Tibial nerve (tissue), 4 donors: ENCODE results near the gene CYB561D2. TPM values are rescaled to one million over a fixed set of nuclear protein-coding genes. Genes with fewer than 3 reads are reported as not detected.

Experiments used
- DNase-seq, 2 donors: peaks; one replicate each; pipeline ENCODE4 v3.0.0-alpha.2; 2019; ENCODE audit warnings: low spot score in 2 of 2
- H3K27ac ChIP-seq, 4 donors: fragments of 200-600 bp; sonication (generic) in 3 of 4; one replicate each; pipeline ENCODE4 v1.5.1; 2017 to 2019; ENCODE audit warnings: mild to moderate bottlenecking in 1 of 4
- H3K27me3 ChIP-seq, 2 donors: fragments of 200-600 bp; sonication (generic) in 1 of 2; one replicate each; pipeline versions ENCODE4 v1.5.1 to v1.6.0; 2017 to 2019
- H3K36me3 ChIP-seq, 3 donors: fragments of 200-600 bp; sonication (generic); one replicate each; pipeline ENCODE4 v1.5.1; 2018 to 2019
- H3K4me1 ChIP-seq, 4 donors: fragments of 200-600 bp; sonication (generic) in 3 of 4; one replicate each; pipeline ENCODE4 v1.5.1; 2017 to 2019
- H3K4me3 ChIP-seq, 4 donors: fragments of 200-600 bp; sonication (generic) in 3 of 4; one replicate each; pipeline ENCODE4 v1.5.1; 2017 to 2019; ENCODE audit warnings: mild to moderate bottlenecking in 1 of 4, moderate library complexity in 1 of 4
- H3K9me3 ChIP-seq, 4 donors: fragments of 200-600 bp; sonication (generic) in 3 of 4; one replicate each; pipeline ENCODE4 v1.5.1; 2017 to 2019
- CTCF ChIP-seq, 5 experiments: fragments of 200-600 bp in 3 of 5; fragments of 450-650 bp in 2 of 5; sonication (generic) in 3 of 5; IDR thresholded peaks; one replicate each; pipeline ENCODE4 v1.5.1; 2016 to 2019; ENCODE audit warnings: antibody characterized with exemption in 5 of 5, mild to moderate bottlenecking in 3 of 5, moderate library complexity in 2 of 5
- EP300 ChIP-seq, 2 donors: sonication (generic); formaldehyde crosslinking; IDR thresholded peaks; one replicate each; pipeline ENCODE4 v1.6.1; 2017; ENCODE audit warnings: antibody characterized with exemption in 2 of 2, mild to moderate bottlenecking in 1 of 2
- POLR2A ChIP-seq, 2 donors: fragments of 450-650 bp; IDR thresholded peaks; one replicate each; pipeline ENCODE4 v1.6.1; 2017; ENCODE audit warnings: antibody characterized with exemption in 2 of 2, mild to moderate bottlenecking in 2 of 2, moderate library complexity in 2 of 2
- WGBS, 2 donors: methylation state at CpG; one replicate each; pipeline ENCODE4 v1.1.5; 2018; 5-methylcytosine and 5-hydroxymethylcytosine counted together
- total RNA-seq, 4 donors: library from RNA; depleted of rRNA; stranded (reverse); fragments of >200 nt; gene quantifications; one replicate each; pipeline ENCODE4 v1.1.0, GENCODE V29; 2016

The CYB561D2 gene
- total RNA-seq, 4 donors from 2014 or later: 16.2 to 21.6 (median 19.2) TPM

GRCh38 chr3:50318615-50319014 lies 32.0 kb upstream of the CYB561D2 start:
- peaks cover 0 to 56% (median 0%) of the 10 kb centered on the region in 3 donors for H3K36me3 ChIP-seq
- no peak for TF ChIP-seq POLR2A (IDR thresholded peaks at IDR 0.05)
- TF ChIP-seq CTCF (IDR thresholded peaks at IDR 0.05): no peak
- no peak for TF ChIP-seq EP300 (IDR thresholded peaks at IDR 0.05)
- H3K27ac ChIP-seq: peak overlapping the region in 1 of 4 donors; percentile 99
- 80 to 81% methylated on average over 8 to 10 of the region's 10 CpGs for WGBS, 2 donors
- no peak for DNase-seq
- H3K4me1 ChIP-seq: peaks cover 0 to 64% (median 46%) of the 10 kb centered on the region in 4 donors
- peak overlapping the region in 1 of 4 donors; percentile 67 for H3K4me3 ChIP-seq
- H3K9me3 ChIP-seq: no peaks in the 10 kb centered on the region
- H3K27me3 ChIP-seq: no peaks in the 10 kb centered on the region

GRCh38 chr3:50319181-50319893 lies 31.3 kb upstream of the CYB561D2 start:
- WGBS, 2 donors: 85 to 86% methylated on average over 16 of the region's 16 CpGs
- DNase-seq: no peak
- H3K36me3 ChIP-seq: peaks cover 0 to 55% (median 0%) of the 10 kb centered on the region in 3 donors
- TF ChIP-seq EP300 (IDR thresholded peaks at IDR 0.05): no peak
- no peak for TF ChIP-seq CTCF (IDR thresholded peaks at IDR 0.05)
- TF ChIP-seq POLR2A (IDR thresholded peaks at IDR 0.05): no peak
- H3K4me1 ChIP-seq: peaks cover 0 to 71% (median 49%) of the 10 kb centered on the region in 4 donors
- peak overlapping the region in 1 of 4 donors; percentile 67 for H3K4me3 ChIP-seq
- H3K27me3 ChIP-seq: no peaks in the 10 kb centered on the region
- peak overlapping the region in 2 of 4 donors; percentile 93 to 99 for H3K27ac ChIP-seq
- H3K9me3 ChIP-seq: no peaks in the 10 kb centered on the region

- H3K36me3 ChIP-seq: peaks cover 0 to 50% (median 0%) of the 10 kb centered on the region in 3 donors
- DNase-seq: no peak
- H3K9me3 ChIP-seq: no peaks in the 10 kb centered on the region
- WGBS, 2 donors: 63 to 72% methylated on average over 22 to 28 of the region's 29 CpGs
- H3K4me1 ChIP-seq: peaks cover 0 to 79% (median 52%) of the 10 kb centered on the region in 4 donors
- H3K27me3 ChIP-seq: no peaks in the 10 kb centered on the region
- H3K4me3 ChIP-seq: peak overlapping the region; percentile 63 to 79 (median 66)
- H3K27ac ChIP-seq: peak overlapping the region; percentile 72 to 99 (median 92)
- TF ChIP-seq POLR2A (IDR thresholded peaks at IDR 0.05) (no peak), EP300 (IDR thresholded peaks at IDR 0.05) (no peak), CTCF (IDR thresholded peaks at IDR 0.05) (no peak)
Measured at GRCh38 chr3:50319894-50320625, 30.6 kb upstream of the CYB561D2 start.

- peaks cover 0 to 87% (median 52%) of the 10 kb centered on the region in 4 donors for H3K4me1 ChIP-seq
- peaks cover 0 to 50% (median 0%) of the 10 kb centered on the region in 3 donors for H3K36me3 ChIP-seq
- H3K4me3 ChIP-seq: peak overlapping the region; percentile 63 to 79 (median 66)
- TF ChIP-seq EP300 (IDR thresholded peaks at IDR 0.05): no peak
- TF ChIP-seq POLR2A (IDR thresholded peaks at IDR 0.05): no peak
- TF ChIP-seq CTCF (IDR thresholded peaks at IDR 0.05): no peak
- no peaks in the 10 kb centered on the region for H3K9me3 ChIP-seq
- WGBS, 2 donors: 0% methylated on average over 4 to 5 of the region's 45 CpGs
- no peaks in the 10 kb centered on the region for H3K27me3 ChIP-seq
- H3K27ac ChIP-seq: peak overlapping the region; percentile 72 to 99 (median 92)
- peak; percentile 63 to 66 for DNase-seq
Measured at GRCh38 chr3:50320853-50321335, 29.8 kb upstream of the CYB561D2 start.
